ENCODE measurements around the gene USP34.

DNA sequence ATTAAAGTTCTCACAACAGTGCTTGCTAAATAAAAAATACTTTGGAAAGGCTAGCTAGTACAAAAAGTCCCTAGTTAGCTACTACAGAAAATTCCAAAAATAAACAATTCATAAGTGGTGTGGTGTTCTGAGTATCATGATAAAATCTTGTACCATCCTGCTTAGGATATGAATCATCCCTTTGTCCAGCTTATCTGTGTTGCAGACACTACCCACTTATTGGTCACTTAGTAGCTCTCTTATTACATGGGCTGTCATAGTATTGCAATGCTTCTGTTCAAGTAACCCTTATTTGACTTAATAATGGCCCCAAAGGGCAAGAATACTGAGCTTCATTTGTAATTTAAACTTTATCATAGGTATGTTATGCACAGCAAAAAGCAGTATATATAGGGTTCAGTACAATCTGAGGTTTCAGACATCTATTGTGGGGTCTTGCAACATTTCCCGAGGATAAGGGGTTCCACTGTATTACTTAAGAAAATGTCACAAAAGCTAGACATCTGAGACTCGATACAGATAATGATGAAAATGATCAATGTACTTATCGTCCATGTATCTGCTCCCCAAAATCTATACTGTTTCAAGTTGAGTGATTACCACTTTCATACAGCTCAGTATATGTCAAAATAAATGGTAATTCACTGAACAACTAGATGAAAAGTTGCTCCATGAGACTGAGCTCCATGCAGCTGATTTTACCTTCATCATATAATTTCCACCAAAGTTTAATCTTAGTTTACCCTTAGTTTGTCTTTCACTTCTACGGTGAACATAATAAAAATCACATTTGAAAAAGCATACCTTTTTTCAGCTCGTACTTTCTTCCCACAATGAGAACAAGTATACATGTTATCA, 215.1 kb downstream of the USP34 start:
- TF ChIP-seq YY1 (IDR thresholded peaks at IDR 0.05; ENCODE audit: low read depth, low read length), result no peak
- no peak for TF ChIP-seq BACH1 (IDR thresholded peaks at IDR 0.05; ENCODE audit: low read length)
- TF ChIP-seq, protein P1, sequence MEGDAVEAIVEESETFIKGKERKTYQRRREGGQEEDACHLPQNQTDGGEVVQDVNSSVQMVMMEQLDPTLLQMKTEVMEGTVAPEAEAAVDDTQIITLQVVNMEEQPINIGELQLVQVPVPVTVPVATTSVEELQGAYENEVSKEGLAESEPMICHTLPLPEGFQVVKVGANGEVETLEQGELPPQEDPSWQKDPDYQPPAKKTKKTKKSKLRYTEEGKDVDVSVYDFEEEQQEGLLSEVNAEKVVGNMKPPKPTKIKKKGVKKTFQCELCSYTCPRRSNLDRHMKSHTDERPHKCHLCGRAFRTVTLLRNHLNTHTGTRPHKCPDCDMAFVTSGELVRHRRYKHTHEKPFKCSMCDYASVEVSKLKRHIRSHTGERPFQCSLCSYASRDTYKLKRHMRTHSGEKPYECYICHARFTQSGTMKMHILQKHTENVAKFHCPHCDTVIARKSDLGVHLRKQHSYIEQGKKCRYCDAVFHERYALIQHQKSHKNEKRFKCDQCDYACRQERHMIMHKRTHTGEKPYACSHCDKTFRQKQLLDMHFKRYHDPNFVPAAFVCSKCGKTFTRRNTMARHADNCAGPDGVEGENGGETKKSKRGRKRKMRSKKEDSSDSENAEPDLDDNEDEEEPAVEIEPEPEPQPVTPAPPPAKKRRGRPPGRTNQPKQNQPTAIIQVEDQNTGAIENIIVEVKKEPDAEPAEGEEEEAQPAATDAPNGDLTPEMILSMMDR (IDR thresholded peaks at IDR 0.05; ENCODE audit: control extremely low read depth in 1 of 3, insufficient read depth in 1 of 3, low read depth in 1 of 3, low read length in 3 of 3), result no peak
- TF ChIP-seq JUN (IDR thresholded peaks at IDR 0.05; ENCODE audit: low read depth, low read length), result no peak
- TF ChIP-seq JUND (IDR thresholded peaks at IDR 0.05; ENCODE audit: low read length), result no peak
- no peak for TF ChIP-seq TEAD4 (IDR thresholded peaks at IDR 0.05; ENCODE audit: low read depth, low read length)
- no peak for TF ChIP-seq POLR2AphosphoS5 (IDR thresholded peaks at IDR 0.05; ENCODE audit: low read depth, low read length)
- TF ChIP-seq, protein P2, sequence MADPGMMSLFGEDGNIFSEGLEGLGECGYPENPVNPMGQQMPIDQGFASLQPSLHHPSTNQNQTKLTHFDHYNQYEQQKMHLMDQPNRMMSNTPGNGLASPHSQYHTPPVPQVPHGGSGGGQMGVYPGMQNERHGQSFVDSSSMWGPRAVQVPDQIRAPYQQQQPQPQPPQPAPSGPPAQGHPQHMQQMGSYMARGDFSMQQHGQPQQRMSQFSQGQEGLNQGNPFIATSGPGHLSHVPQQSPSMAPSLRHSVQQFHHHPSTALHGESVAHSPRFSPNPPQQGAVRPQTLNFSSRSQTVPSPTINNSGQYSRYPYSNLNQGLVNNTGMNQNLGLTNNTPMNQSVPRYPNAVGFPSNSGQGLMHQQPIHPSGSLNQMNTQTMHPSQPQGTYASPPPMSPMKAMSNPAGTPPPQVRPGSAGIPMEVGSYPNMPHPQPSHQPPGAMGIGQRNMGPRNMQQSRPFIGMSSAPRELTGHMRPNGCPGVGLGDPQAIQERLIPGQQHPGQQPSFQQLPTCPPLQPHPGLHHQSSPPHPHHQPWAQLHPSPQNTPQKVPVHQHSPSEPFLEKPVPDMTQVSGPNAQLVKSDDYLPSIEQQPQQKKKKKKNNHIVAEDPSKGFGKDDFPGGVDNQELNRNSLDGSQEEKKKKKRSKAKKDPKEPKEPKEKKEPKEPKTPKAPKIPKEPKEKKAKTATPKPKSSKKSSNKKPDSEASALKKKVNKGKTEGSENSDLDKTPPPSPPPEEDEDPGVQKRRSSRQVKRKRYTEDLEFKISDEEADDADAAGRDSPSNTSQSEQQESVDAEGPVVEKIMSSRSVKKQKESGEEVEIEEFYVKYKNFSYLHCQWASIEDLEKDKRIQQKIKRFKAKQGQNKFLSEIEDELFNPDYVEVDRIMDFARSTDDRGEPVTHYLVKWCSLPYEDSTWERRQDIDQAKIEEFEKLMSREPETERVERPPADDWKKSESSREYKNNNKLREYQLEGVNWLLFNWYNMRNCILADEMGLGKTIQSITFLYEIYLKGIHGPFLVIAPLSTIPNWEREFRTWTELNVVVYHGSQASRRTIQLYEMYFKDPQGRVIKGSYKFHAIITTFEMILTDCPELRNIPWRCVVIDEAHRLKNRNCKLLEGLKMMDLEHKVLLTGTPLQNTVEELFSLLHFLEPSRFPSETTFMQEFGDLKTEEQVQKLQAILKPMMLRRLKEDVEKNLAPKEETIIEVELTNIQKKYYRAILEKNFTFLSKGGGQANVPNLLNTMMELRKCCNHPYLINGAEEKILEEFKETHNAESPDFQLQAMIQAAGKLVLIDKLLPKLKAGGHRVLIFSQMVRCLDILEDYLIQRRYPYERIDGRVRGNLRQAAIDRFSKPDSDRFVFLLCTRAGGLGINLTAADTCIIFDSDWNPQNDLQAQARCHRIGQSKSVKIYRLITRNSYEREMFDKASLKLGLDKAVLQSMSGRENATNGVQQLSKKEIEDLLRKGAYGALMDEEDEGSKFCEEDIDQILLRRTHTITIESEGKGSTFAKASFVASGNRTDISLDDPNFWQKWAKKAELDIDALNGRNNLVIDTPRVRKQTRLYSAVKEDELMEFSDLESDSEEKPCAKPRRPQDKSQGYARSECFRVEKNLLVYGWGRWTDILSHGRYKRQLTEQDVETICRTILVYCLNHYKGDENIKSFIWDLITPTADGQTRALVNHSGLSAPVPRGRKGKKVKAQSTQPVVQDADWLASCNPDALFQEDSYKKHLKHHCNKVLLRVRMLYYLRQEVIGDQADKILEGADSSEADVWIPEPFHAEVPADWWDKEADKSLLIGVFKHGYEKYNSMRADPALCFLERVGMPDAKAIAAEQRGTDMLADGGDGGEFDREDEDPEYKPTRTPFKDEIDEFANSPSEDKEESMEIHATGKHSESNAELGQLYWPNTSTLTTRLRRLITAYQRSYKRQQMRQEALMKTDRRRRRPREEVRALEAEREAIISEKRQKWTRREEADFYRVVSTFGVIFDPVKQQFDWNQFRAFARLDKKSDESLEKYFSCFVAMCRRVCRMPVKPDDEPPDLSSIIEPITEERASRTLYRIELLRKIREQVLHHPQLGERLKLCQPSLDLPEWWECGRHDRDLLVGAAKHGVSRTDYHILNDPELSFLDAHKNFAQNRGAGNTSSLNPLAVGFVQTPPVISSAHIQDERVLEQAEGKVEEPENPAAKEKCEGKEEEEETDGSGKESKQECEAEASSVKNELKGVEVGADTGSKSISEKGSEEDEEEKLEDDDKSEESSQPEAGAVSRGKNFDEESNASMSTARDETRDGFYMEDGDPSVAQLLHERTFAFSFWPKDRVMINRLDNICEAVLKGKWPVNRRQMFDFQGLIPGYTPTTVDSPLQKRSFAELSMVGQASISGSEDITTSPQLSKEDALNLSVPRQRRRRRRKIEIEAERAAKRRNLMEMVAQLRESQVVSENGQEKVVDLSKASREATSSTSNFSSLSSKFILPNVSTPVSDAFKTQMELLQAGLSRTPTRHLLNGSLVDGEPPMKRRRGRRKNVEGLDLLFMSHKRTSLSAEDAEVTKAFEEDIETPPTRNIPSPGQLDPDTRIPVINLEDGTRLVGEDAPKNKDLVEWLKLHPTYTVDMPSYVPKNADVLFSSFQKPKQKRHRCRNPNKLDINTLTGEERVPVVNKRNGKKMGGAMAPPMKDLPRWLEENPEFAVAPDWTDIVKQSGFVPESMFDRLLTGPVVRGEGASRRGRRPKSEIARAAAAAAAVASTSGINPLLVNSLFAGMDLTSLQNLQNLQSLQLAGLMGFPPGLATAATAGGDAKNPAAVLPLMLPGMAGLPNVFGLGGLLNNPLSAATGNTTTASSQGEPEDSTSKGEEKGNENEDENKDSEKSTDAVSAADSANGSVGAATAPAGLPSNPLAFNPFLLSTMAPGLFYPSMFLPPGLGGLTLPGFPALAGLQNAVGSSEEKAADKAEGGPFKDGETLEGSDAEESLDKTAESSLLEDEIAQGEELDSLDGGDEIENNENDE (IDR thresholded peaks at IDR 0.05; ENCODE audit: insufficient replicate concordance, low read length), result no peak

All from H1 (cell line).